ENCODE results near the gene PRKAR2B. TPM values are rescaled to one million over a fixed set of nuclear protein-coding genes. Genes with fewer than 3 reads are reported as not detected.

Gene PRKAR2B
- total RNA-seq, 2 donors from 2014 or later, result 10.6 to 44.2 TPM

DNA sequence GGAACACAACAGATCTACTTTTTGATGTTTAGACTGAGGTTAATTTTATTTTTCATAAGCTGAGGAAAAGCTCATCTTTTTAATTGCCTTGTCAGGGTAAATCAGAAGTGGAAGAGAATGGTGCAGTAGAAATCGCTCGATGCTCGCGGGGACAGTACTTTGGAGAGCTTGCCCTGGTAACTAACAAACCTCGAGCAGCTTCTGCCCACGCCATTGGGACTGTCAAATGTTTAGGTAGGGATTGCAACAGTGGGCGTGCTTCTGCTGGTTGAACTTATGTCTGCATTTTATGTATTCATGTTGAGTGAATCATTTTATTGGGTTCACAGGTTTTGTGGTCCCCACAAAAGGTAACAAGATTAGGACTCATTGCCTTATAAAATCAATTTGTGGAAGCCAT lies 112.6 kb downstream of the PRKAR2B start:
- Histone ChIP-seq H3K4me1 (no peaks in the 10 kb centered on the region), H3K4me3 (no peak overlapping the region), H3K36me3 (replicated peaks in 1 of 2; ENCODE audit: insufficient read depth in 1 of 2, low read depth in 2 of 2) (no peaks in the 10 kb centered on the region), H3K27me3 (no peaks in the 10 kb centered on the region), H3K27ac (no peak overlapping the region), H3K9me3 (no peaks in the 10 kb centered on the region)
- no peak for TF ChIP-seq POLR2A (IDR thresholded peaks at IDR 0.05)
- TF ChIP-seq, protein P1, sequence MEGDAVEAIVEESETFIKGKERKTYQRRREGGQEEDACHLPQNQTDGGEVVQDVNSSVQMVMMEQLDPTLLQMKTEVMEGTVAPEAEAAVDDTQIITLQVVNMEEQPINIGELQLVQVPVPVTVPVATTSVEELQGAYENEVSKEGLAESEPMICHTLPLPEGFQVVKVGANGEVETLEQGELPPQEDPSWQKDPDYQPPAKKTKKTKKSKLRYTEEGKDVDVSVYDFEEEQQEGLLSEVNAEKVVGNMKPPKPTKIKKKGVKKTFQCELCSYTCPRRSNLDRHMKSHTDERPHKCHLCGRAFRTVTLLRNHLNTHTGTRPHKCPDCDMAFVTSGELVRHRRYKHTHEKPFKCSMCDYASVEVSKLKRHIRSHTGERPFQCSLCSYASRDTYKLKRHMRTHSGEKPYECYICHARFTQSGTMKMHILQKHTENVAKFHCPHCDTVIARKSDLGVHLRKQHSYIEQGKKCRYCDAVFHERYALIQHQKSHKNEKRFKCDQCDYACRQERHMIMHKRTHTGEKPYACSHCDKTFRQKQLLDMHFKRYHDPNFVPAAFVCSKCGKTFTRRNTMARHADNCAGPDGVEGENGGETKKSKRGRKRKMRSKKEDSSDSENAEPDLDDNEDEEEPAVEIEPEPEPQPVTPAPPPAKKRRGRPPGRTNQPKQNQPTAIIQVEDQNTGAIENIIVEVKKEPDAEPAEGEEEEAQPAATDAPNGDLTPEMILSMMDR (IDR thresholded peaks at IDR 0.05), result no peak
- intact Hi-C loops (cut with DNase I), result no loop called here
- DNase-seq, result no peak
- ATAC-seq, result no peak
- 84 to 85% methylated on average over 7 of the region's 7 CpGs for WGBS, 2 donors

DNA sequence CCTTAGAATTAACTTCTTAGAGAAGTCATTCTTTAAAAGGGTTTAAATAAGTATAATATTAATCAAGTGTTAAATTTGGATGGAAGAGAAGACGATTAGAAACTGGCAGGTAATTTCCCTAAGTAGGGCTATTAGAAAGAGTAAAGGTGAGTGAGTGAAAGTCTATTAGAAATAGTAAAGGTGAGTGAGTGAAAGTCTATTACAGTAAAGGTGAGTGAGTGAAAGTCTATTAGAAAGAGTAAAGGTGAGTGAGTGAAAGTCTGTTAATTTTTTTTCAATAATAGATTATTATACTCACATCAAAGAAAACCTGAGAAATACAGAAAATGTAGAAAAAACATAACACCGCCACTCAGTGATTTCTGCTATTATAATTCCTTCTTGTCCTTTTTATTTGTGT lies 113.5 kb downstream of the PRKAR2B start:
- 65 to 80% methylated on average over 2 of the region's 2 CpGs for WGBS, 2 donors
- Histone ChIP-seq H3K27me3 (no peaks in the 10 kb centered on the region), H3K4me3 (no peak overlapping the region), H3K27ac (no peak overlapping the region), H3K9me3 (no peaks in the 10 kb centered on the region), H3K4me1 (no peaks in the 10 kb centered on the region), H3K36me3 (replicated peaks in 1 of 2; ENCODE audit: insufficient read depth in 1 of 2, low read depth in 2 of 2) (no peaks in the 10 kb centered on the region)
- DNase-seq (no peak), ATAC-seq (no peak)
- TF ChIP-seq, protein P1 (IDR thresholded peaks at IDR 0.05), result no peak
- no peak for TF ChIP-seq POLR2A (IDR thresholded peaks at IDR 0.05)
- intact Hi-C loops (cut with DNase I), result no loop called here

- DNase-seq, result no peak
- no peak overlapping the region for H3K27ac ChIP-seq
- H3K4me3 ChIP-seq, result no peak overlapping the region
- no peaks in the 10 kb centered on the region for H3K4me1 ChIP-seq
- H3K36me3 ChIP-seq (replicated peaks in 1 of 2; ENCODE audit: insufficient read depth in 1 of 2, low read depth in 2 of 2), result no peaks in the 10 kb centered on the region
- no peaks in the 10 kb centered on the region for H3K27me3 ChIP-seq
- WGBS, 2 donors, result 67 to 72% methylated on average over 2 of the region's 2 CpGs
- no peaks in the 10 kb centered on the region for H3K9me3 ChIP-seq
- intact Hi-C loops (cut with DNase I), result no loop called here
- no peak for TF ChIP-seq POLR2A (IDR thresholded peaks at IDR 0.05)
- TF ChIP-seq, protein P1 (IDR thresholded peaks at IDR 0.05), result no peak
- ATAC-seq, result no peak
Observed at GRCh38 chr7:107160389-107160788, 115.9 kb downstream of the PRKAR2B start.

- intact Hi-C loops (cut with DNase I), result no loop called here
- Histone ChIP-seq H3K27ac (no peak overlapping the region), H3K36me3 (replicated peaks in 1 of 2; ENCODE audit: insufficient read depth in 1 of 2, low read depth in 2 of 2) (no peaks in the 10 kb centered on the region), H3K4me3 (no peak overlapping the region), H3K9me3 (no peaks in the 10 kb centered on the region), H3K27me3 (no peaks in the 10 kb centered on the region), H3K4me1 (no peaks in the 10 kb centered on the region)
- TF ChIP-seq POLR2A (IDR thresholded peaks at IDR 0.05), result no peak
- TF ChIP-seq, protein P1 (IDR thresholded peaks at IDR 0.05), result no peak
- ATAC-seq (no peak), DNase-seq (no peak)
- 74 to 81% methylated on average over 3 of the region's 3 CpGs for WGBS, 2 donors
Observed at GRCh38 chr7:107161415-107161814, 116.9 kb downstream of the PRKAR2B start.

DNA sequence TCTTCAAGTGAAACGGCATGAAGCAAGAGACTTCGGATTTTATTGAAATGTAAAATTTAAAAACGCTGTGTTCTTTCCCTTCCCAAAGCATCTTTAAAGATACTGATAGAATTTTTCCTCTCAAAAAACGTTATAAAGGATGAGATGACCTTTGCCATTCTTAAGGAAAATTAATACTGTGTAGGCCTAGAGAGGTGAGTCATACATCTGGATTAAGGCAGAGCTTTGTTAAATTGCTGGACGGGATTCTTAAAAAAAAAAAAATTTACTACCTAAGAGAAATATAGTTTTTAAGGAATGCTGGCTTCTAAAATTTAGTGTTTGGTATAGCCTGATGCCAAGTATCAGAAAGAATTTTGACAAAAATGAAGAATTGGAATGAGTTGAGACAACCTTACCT lies 118.0 kb downstream of the PRKAR2B start:
- Histone ChIP-seq H3K27ac (no peak overlapping the region), H3K36me3 (replicated peaks in 1 of 2; ENCODE audit: insufficient read depth in 1 of 2, low read depth in 2 of 2) (no peaks in the 10 kb centered on the region), H3K9me3 (no peaks in the 10 kb centered on the region), H3K27me3 (no peaks in the 10 kb centered on the region), H3K4me3 (no peak overlapping the region), H3K4me1 (no peaks in the 10 kb centered on the region)
- DNase-seq (no peak), ATAC-seq (no peak)
- intact Hi-C loops (cut with DNase I), result no loop called here
- 75 to 76% methylated on average over 5 of the region's 5 CpGs for WGBS, 2 donors
- TF ChIP-seq, protein P1 (IDR thresholded peaks at IDR 0.05), result no peak
- no peak for TF ChIP-seq POLR2A (IDR thresholded peaks at IDR 0.05)

All from body of pancreas (tissue), 4 donors.